GM12801 (cell line): Measurements from ENCODE around the gene RBM6.

Experiments
- CTCF ChIP-seq: IDR thresholded peaks from one replicate; pipeline ENCODE4 v1.5.1; 2011; ENCODE audit warnings: control low read depth; ENCODE audit not compliant: insufficient read length; ENCODE audit errors: extremely low read depth

Gene RBM6

GRCh38 chr3:50118237-50118636, 178.3 kb downstream of the RBM6 start:
- no peak for TF ChIP-seq CTCF

DNA sequence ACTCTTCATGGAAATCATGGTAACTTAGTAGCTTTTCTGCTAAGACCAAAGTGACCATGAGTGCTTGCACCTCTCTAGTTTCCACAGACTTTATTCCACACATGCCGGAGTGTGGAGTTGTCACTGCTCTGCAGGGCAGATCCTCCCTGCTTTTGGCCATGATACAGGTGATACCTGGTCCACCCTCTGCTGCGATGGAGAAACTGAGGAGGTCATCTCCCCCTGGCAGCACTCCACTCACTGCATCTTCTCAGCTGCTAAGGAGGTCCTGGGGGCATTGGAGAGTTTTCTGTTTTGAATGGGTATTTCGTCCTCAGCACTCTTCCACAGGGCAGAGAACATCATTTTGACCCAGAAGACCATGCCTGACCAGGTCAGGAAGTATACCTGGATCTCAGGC, 179.8 kb downstream of the RBM6 start:
- TF ChIP-seq CTCF: no peak

- no peak for TF ChIP-seq CTCF
These were observed 180.6 kb downstream of the RBM6 start for GRCh38 chr3:50120364-50121071.

- no peak for TF ChIP-seq CTCF
These were observed 181.4 kb downstream of the RBM6 start for GRCh38 chr3:50121072-50122032.

- no peak for TF ChIP-seq CTCF
These were observed 182.1 kb downstream of the RBM6 start for GRCh38 chr3:50122071-50122470.

DNA sequence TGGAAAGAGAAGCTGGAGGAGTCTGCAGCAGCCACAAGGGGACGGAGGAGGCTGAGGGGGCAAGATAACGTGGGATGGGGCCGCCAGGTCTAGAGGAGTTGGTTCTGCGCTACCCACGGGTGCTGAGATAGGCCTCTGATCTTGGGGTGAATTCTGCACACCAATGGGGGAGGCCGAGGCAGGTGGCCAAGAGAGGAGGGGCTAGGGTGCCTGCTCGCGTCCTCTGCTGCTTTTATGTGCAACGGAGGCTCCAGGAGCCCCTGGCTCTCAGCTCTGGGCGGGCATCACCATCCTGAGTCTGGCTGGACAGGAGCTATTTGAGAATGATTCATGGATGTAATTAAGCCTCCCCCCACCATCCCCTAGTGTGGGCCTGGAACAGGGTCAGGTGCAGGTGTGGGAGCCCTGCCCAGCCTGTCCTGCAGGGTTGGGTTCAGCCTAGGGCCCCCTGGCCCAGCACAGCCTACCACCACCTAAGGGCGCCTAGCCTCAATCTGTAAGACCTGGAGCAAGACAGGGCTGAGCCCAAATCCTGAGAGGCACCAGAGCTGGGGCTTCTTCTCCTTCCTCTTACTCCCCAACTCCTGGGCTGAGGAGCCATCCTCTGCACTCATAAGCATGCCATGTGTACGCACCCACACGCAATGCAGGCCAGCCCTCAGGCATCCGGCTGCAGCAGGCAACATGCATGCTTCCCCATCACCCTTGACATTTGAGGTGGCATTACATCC, 182.9 kb downstream of the RBM6 start:
- TF ChIP-seq CTCF: no peak
